GM12878 (cell line): ENCODE data around the gene TPRA1. TPM values are rescaled to one million over a fixed set of nuclear protein-coding genes. Genes with fewer than 3 reads are reported as not detected.

Experiments used
- ATAC-seq: fragments of 200-7000 bp; cut with Tn5 transposase; 3 replicates; pipeline ENCODE4 v1.9.1; 2020; ENCODE audit warnings: mild to moderate bottlenecking, moderate library complexity
- BruUV-seq: library from RNA; stranded (reverse); fragments of 400-500 nt; replicated peaks from 2 replicates; lab custom pipeline; 2021; lab: Mats Ljungman, UMichigan
- CTCF ChIA-PET: fragments of 300-600 bp; sonication (Branson Sonifier 250); formaldehyde crosslinking; extraction: SDS; loops from one replicate; lab custom pipeline; 2021; ENCODE audit warnings: inconsistent platforms; lab: Yijun Ruan, JAX
- POLR2A ChIA-PET: fragments of 350-600 bp; formaldehyde crosslinking; extraction: SDS; loops from one replicate; lab custom pipeline; 2021; ENCODE audit warnings: inconsistent platforms; lab: Charles Lee
- RAD21 ChIA-PET: fragments of 300-600 bp; sonication (Branson Sonifier 250); formaldehyde crosslinking; loops from one replicate; lab custom pipeline; 2023; ENCODE audit warnings: antibody characterized with exemption; ENCODE audit not compliant: unreplicated experiment; lab: Charles Lee
- SMC1A ChIA-PET: fragments of 300-600 bp; sonication (Branson Sonifier 250); formaldehyde crosslinking; loops from one replicate; lab custom pipeline; 2023; ENCODE audit not compliant: unreplicated experiment, uncharacterized antibody; lab: Charles Lee
- DNase-seq: peaks from one replicate; pipeline ENCODE4 v3.0.0-alpha.2; 2011; ENCODE audit warnings: low read depth, low spot score
- FAIRE-seq: peaks from 3 replicates; lab custom pipeline; 2011; peaks lifted over from hg19 to GRCh38; lab: Jason Lieb, UNC
- H2AFZ ChIP-seq: 2 replicates; pipeline ENCODE4 v1.6.0; 2011; ENCODE audit warnings: low read depth, low read length, control low read depth; ENCODE audit not compliant: control insufficient read depth
- H3K27ac ChIP-seq: 2 replicates; pipeline ENCODE4 v1.5.1; 2011; ENCODE audit warnings: control low read depth; ENCODE audit not compliant: control insufficient read depth, insufficient read depth
- H3K27me3 ChIP-seq, 2 experiments: replicated peaks in 1 of 2; 2 replicates each; pipeline versions ENCODE4 v1.6.0 to v1.6.1; 2011; ENCODE audit warnings: low read length in 1 of 2; ENCODE audit not compliant: control insufficient read depth in 2 of 2, insufficient read depth in 2 of 2
- H3K36me3 ChIP-seq, 2 experiments: 2 replicates each; pipeline ENCODE4 v1.5.1; 2011; ENCODE audit warnings: low read length in 1 of 2; ENCODE audit not compliant: control insufficient read depth in 2 of 2, insufficient read depth in 2 of 2
- H3K4me1 ChIP-seq: 2 replicates; pipeline ENCODE4 v1.6.1; 2011; ENCODE audit warnings: mild to moderate bottlenecking, low read length, moderate library complexity, mixed read lengths; ENCODE audit not compliant: control insufficient read depth, insufficient read depth
- H3K4me2 ChIP-seq: 2 replicates; pipeline ENCODE4 v1.6.0; 2011; ENCODE audit warnings: control low read depth; ENCODE audit not compliant: control insufficient read depth, insufficient read depth
- H3K4me3 ChIP-seq: fragments of 200-600 bp; sonication (generic); 2 replicates; pipeline ENCODE4 v1.5.1; 2016
- H3K79me2 ChIP-seq: 2 replicates; pipeline ENCODE4 v1.6.0; 2011; ENCODE audit warnings: low read length; ENCODE audit not compliant: control insufficient read depth, insufficient read depth
- H3K9ac ChIP-seq: 2 replicates; pipeline ENCODE4 v1.8.0; 2011; ENCODE audit warnings: low read length, control low read depth, mixed read lengths; ENCODE audit not compliant: control insufficient read depth, insufficient read depth
- H3K9me3 ChIP-seq: replicated peaks from 3 replicates; pipeline ENCODE4 v1.5.1; 2011; ENCODE audit warnings: mild to moderate bottlenecking, low read length; ENCODE audit not compliant: control insufficient read depth, insufficient read depth
- H4K20me1 ChIP-seq: 2 replicates; pipeline ENCODE4 v1.6.0; 2011; ENCODE audit not compliant: control insufficient read depth, insufficient read depth
- ATF7 ChIP-seq: fragments of 450-650 bp; IDR thresholded peaks from 2 replicates; pipeline ENCODE4 v1.6.1; 2016; ENCODE audit warnings: low read depth, mild to moderate bottlenecking
- BHLHE40 ChIP-seq, 2 experiments: fragments of 450-650 bp in 1 of 2; IDR thresholded peaks; 2 replicates each; pipeline ENCODE4 v1.6.1; 2011 to 2017; ENCODE audit warnings: low read depth in 2 of 2, borderline replicate concordance in 1 of 2, improper control_type of control experiment in 1 of 2, low read length in 1 of 2, mild to moderate bottlenecking in 1 of 2
- ELK1 ChIP-seq: IDR thresholded peaks from 2 replicates; pipeline ENCODE4 v1.6.1; 2012; ENCODE audit warnings: low read depth, low read length, improper control_type of control experiment
- FOS ChIP-seq: IDR thresholded peaks from 3 replicates; pipeline ENCODE4 v1.6.1; 2011; ENCODE audit warnings: borderline replicate concordance; ENCODE audit not compliant: insufficient read length; ENCODE audit errors: extremely low read depth
- FOXK2 ChIP-seq: fragments of 450-650 bp; IDR thresholded peaks from 2 replicates; pipeline ENCODE4 v1.6.1; 2017; ENCODE audit warnings: mild to moderate bottlenecking, moderate library complexity
- IRF3 ChIP-seq: fragments of 450-650 bp; IDR thresholded peaks from 2 replicates; pipeline ENCODE4 v1.6.1; 2014; ENCODE audit warnings: mild to moderate bottlenecking
- RAD21 ChIP-seq: IDR thresholded peaks from 2 replicates; pipeline ENCODE4 v1.6.1; 2011; ENCODE audit warnings: mild to moderate bottlenecking, low read depth, low read length, moderate library complexity; ENCODE audit not compliant: insufficient read depth
- RFX5 ChIP-seq: IDR thresholded peaks from 2 replicates; pipeline ENCODE4 v1.6.1; 2011; ENCODE audit warnings: low read depth, low read length, improper control_type of control experiment
- SMAD1 ChIP-seq: fragments of 450-650 bp; IDR thresholded peaks from 2 replicates; pipeline ENCODE4 v1.6.1; 2018; ENCODE audit warnings: mild to moderate bottlenecking, low read depth; ENCODE audit not compliant: partially characterized antibody
- TCF12 ChIP-seq: IDR thresholded peaks from 2 replicates; pipeline ENCODE4 v1.6.1; 2011; ENCODE audit warnings: low read depth, mild to moderate bottlenecking, low read length
- ZBED1 ChIP-seq: IDR thresholded peaks from 2 replicates; pipeline ENCODE4 v1.6.1; 2016; ENCODE audit warnings: borderline replicate concordance
- ZNF274 ChIP-seq: IDR thresholded peaks from one replicate; pipeline ENCODE4 v1.8.0; 2011; ENCODE audit not compliant: insufficient read length, insufficient read depth
- ZZZ3 ChIP-seq: IDR thresholded peaks from 2 replicates; pipeline ENCODE4 v1.6.1; 2011; ENCODE audit warnings: low read depth; ENCODE audit not compliant: control insufficient read depth, insufficient read length
- WGBS: methylation state at CpG from one replicate; pipeline ENCODE4 v1.1.6; 2016; ENCODE audit warnings: low lambda C conversion rate; ENCODE audit not compliant: insufficient replicate concordance, insufficient coverage; ENCODE audit errors: missing lambda C conversion rate; 5-methylcytosine and 5-hydroxymethylcytosine counted together
- in situ Hi-C: fragments of 300-500 bp; cut with MboI; formaldehyde crosslinking; loops from 9 replicates; pipeline ENCODE4 v1.14.3; 2018; ENCODE audit warnings: mixed read lengths
- intact Hi-C: fragments of 100-400 bp; cut with micrococcal nuclease; formaldehyde crosslinking; loops from one replicate; pipeline ENCODE4 v1.14.2; 2022; ENCODE audit not compliant: unreplicated experiment
- polyA plus RNA-seq, 11 experiments: library from polyadenylated mRNA; depleted of rRNA in 4 of 11; unstranded in 6 of 11; stranded (reverse) in 5 of 11; fragments of >200 nt; fragmentation: Nextera tagmentation in 4 of 11; fragmentation: Illumina TruSeq in 1 of 11; extraction: Ambion mirVana in 4 of 11; extraction: Trizol in 1 of 11; gene quantifications; 1 replicate in 1 of 11; 2 replicates in 10 of 11; pipeline versions ENCODE4 v1.2.1 to v1.2.3, GENCODE V29; 2011 to 2016; ENCODE audit warnings: inconsistent platforms in 2 of 11, missing spikeins in 2 of 11, low read depth in 1 of 11
- total RNA-seq, 4 experiments: library from RNA; depleted of rRNA in 3 of 4; stranded (reverse); fragments of >200 nt in 3 of 4; fragmentation: Illumina TruSeq in 1 of 4; extraction: Trizol in 1 of 4; gene quantifications; 2 replicates each; pipeline versions ENCODE4 v1.2.1 to v1.2.3, GENCODE V29; 2013 to 2021

The TPRA1 gene
- total and polyA plus RNA-seq, 10 of the 15 experiments (the other 5 are each of a cell fraction or from before 2014, with no cell fraction given): 1.8 to 39.6 (median 26.6) TPM

DNA sequence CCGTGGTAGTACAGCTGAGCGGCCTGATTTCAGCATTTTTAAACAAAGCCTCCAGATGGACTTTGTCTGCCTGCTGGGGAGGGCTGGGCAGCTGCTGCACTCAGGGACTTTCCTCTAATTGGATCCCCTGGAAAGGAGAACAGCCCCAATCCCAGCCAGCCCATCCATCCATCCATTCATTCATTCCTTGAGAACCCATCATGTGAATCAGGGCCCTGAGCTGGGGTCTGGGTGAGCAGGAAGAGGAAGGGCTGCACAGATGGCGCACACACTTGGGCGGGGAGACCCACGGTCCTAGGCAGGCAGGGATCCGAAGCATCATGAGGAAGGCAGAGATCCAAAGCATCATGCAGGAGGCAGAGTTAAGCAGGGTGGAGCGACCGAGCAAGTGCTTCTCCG is 45.7 kb downstream of the TPRA1 start:
- ChIA-PET RAD21 (interaction anchor here (1.0 to 1.5 kb wide), 4 partner anchors 86 to 865 kb away, joined by 3 to 4 read pairs (median 4); no protein-coding TSS in a partner anchor), CTCF (interaction anchor here (0.7 to 3.3 kb wide), 9 partner anchors 11 to 1022 kb away, joined by 3 to 26 read pairs (median 6); no protein-coding TSS in a partner anchor), POLR2A (no interaction called here), SMC1A (interaction anchor here (0.6 to 1.0 kb wide), 2 partner anchors 671 to 869 kb away, joined by 3 to 4 read pairs; no protein-coding TSS in a partner anchor)
- H3K36me3 ChIP-seq: no peaks in the 10 kb centered on the region
- no peak for FAIRE-seq
- H2AFZ ChIP-seq: no peak overlapping the region
- in situ Hi-C loops: loop anchor here (10.0 kb wide), 1 partner anchor 790 kb away; no protein-coding TSS in a partner anchor
- no peaks in the 10 kb centered on the region for H3K4me1 ChIP-seq
- no peak for ATAC-seq
- no peak overlapping the region for H3K9ac ChIP-seq
- intact Hi-C loops: loop anchor here (1.0 to 10.0 kb wide), 7 partner anchors 90 to 1410 kb away; partner anchors contain the start of gene PLXNA1
- no TSS peak for BruUV-seq
- H4K20me1 ChIP-seq: no peaks in the 10 kb centered on the region
- no peak for DNase-seq
- no peak overlapping the region for H3K4me2 ChIP-seq
- H3K9me3 ChIP-seq: no peaks in the 10 kb centered on the region
- TF ChIP-seq TCF12: no peak
- TF ChIP-seq RAD21: no peak
- TF ChIP-seq FOXK2: no peak
- TF ChIP-seq SMAD1: no peak
- no peak for TF ChIP-seq ZZZ3
- TF ChIP-seq IRF3: no peak
- TF ChIP-seq ATF7: no peak
- no peak for TF ChIP-seq ZNF274
- TF ChIP-seq ZBED1: no peak
- TF ChIP-seq ELK1: no peak
- TF ChIP-seq FOS: no peak
- TF ChIP-seq BHLHE40 (IDR thresholded peaks at IDR 0.05; ENCODE audit: borderline replicate concordance in 1 of 2, low read depth in 2 of 2, low read length in 1 of 2): no peak
- no peak for TF ChIP-seq RFX5
- no peaks in the 10 kb centered on the region for H3K79me2 ChIP-seq
- H3K27ac ChIP-seq: no peak overlapping the region
- H3K27me3 ChIP-seq: peaks cover 0 to 1% of the 10 kb centered on the region in 2 experiments; a peak in 3 of 4 replicates
- no peak overlapping the region for H3K4me3 ChIP-seq
- 54% methylated on average over 9 of the region's 9 CpGs for WGBS
